OCI-LY1 (cell line): Measurements from ENCODE around the gene CHP2.

Source experiments
- H2AFZ ChIP-seq: fragments of 200-600 bp; sonication (generic), shearing (Covaris generic); 2 replicates; pipeline ENCODE4 v1.6.0; 2014; ENCODE audit warnings: antibody characterized with exemption, mild to moderate bottlenecking, low read length
- H3F3A ChIP-seq: fragments of 200-600 bp; sonication (generic), shearing (Covaris generic); 2 replicates; pipeline ENCODE4 v1.6.0; 2014; ENCODE audit warnings: mild to moderate bottlenecking, antibody characterized with exemption, low read length, moderate library complexity; ENCODE audit not compliant: insufficient read depth
- H3K27ac ChIP-seq: fragments of 200-600 bp; sonication (generic); 2 replicates; pipeline ENCODE4 v1.5.1; 2014; ENCODE audit warnings: low read length, mixed run types, mild to moderate bottlenecking, low read depth; ENCODE audit not compliant: poor library complexity, severe bottlenecking
- H3K27me3 ChIP-seq: fragments of 200-600 bp; sonication (generic); 2 replicates; pipeline ENCODE4 v1.6.0; 2014; ENCODE audit warnings: antibody characterized with exemption, mild to moderate bottlenecking, low read length, moderate library complexity; ENCODE audit not compliant: insufficient read depth
- H3K36me3 ChIP-seq: fragments of 200-600 bp; sonication (generic); 2 replicates; pipeline ENCODE4 v1.6.1; 2014; ENCODE audit warnings: mild to moderate bottlenecking, antibody characterized with exemption, low read length, moderate library complexity, mixed read lengths; ENCODE audit not compliant: insufficient read depth
- H3K4me1 ChIP-seq: fragments of 200-600 bp; sonication (generic); 2 replicates; pipeline ENCODE4 v1.5.1; 2014; ENCODE audit warnings: mild to moderate bottlenecking, low read length, moderate library complexity; ENCODE audit not compliant: insufficient read depth, severe bottlenecking
- H3K4me2 ChIP-seq: fragments of 200-600 bp; sonication (generic), shearing (Covaris generic); 2 replicates; pipeline ENCODE4 v1.6.1; 2014; ENCODE audit warnings: low read length
- H3K4me3 ChIP-seq: fragments of 200-600 bp; sonication (generic); 2 replicates; pipeline ENCODE4 v1.5.1; 2014; ENCODE audit warnings: low read length, low read depth, mild to moderate bottlenecking, mixed read lengths; ENCODE audit not compliant: poor library complexity, severe bottlenecking
- H3K79me2 ChIP-seq: fragments of 200-600 bp; shearing (Covaris generic); 2 replicates; pipeline ENCODE4 v1.6.1; 2016; ENCODE audit warnings: mixed run types, low read length, mixed read lengths; ENCODE audit not compliant: insufficient read depth
- H3K9ac ChIP-seq: fragments of 200-600 bp; sonication (generic), shearing (Covaris generic); 2 replicates; pipeline ENCODE4 v1.6.1; 2014; ENCODE audit warnings: mild to moderate bottlenecking, low read length, mixed read lengths
- H3K9me2 ChIP-seq: fragments of 200-600 bp; sonication (generic), shearing (Covaris generic); 2 replicates; pipeline ENCODE4 v1.6.1; 2014; ENCODE audit warnings: low read depth, mild to moderate bottlenecking, low read length, mixed read lengths
- H3K9me3 ChIP-seq: fragments of 200-600 bp; shearing (Covaris generic); 2 replicates; pipeline ENCODE4 v1.6.1; 2014; ENCODE audit warnings: low read length, mixed read lengths
- H4K20me1 ChIP-seq: fragments of 200-600 bp; sonication (generic), shearing (Covaris generic); 2 replicates; pipeline ENCODE4 v1.6.0; 2016; ENCODE audit warnings: mild to moderate bottlenecking, low read length; ENCODE audit not compliant: insufficient read depth
- CTCF ChIP-seq: fragments of 200-600 bp; sonication (generic), shearing (Covaris generic); IDR thresholded peaks from 2 replicates; pipeline ENCODE4 v1.5.1; 2017; ENCODE audit warnings: mild to moderate bottlenecking, antibody characterized with exemption, low read length, moderate library complexity, mixed read lengths
- EZH2 ChIP-seq: fragments of 200-600 bp; sonication (generic), shearing (Covaris generic); IDR thresholded peaks from 2 replicates; pipeline ENCODE4 v1.8.0; 2017; ENCODE audit warnings: borderline replicate concordance, mixed run types, mild to moderate bottlenecking, antibody characterized with exemption, low read length, moderate library complexity, mixed read lengths

Gene CHP2

GRCh38 chr16:23765933-23766332 lies 11.1 kb downstream of the CHP2 start:
- Histone ChIP-seq H3K79me2 (no peaks in the 10 kb centered on the region), H3K9me3 (no peaks in the 10 kb centered on the region), H3K4me3 (no peak overlapping the region), H3K27ac (no peak overlapping the region), H2AFZ (no peak overlapping the region), H3K36me3 (no peaks in the 10 kb centered on the region), H4K20me1 (no peaks in the 10 kb centered on the region), H3K9me2 (no peaks in the 10 kb centered on the region), H3F3A (no peaks in the 10 kb centered on the region), H3K9ac (no peak overlapping the region), H3K4me1 (no peaks in the 10 kb centered on the region), H3K4me2 (no peak overlapping the region), H3K27me3 (peaks cover 6% of the 10 kb centered on the region; the same call in 1 of the 2 replicates)
- TF ChIP-seq CTCF (no peak), EZH2 (no peak)

- Histone ChIP-seq H4K20me1 (no peaks in the 10 kb centered on the region), H3K9me3 (no peaks in the 10 kb centered on the region), H3K9ac (no peak overlapping the region), H2AFZ (no peak overlapping the region), H3K79me2 (no peaks in the 10 kb centered on the region), H3K27me3 (0 out of 2 replicates have a peak, but pooled peaks cover 6% of the 10 kb centered on the region), H3F3A (no peaks in the 10 kb centered on the region), H3K9me2 (no peaks in the 10 kb centered on the region), H3K36me3 (no peaks in the 10 kb centered on the region), H3K4me3 (no peak overlapping the region), H3K27ac (no peak overlapping the region), H3K4me1 (no peaks in the 10 kb centered on the region), H3K4me2 (no peak overlapping the region)
- TF ChIP-seq CTCF (no peak), EZH2 (no peak)
These were observed 13.8 kb downstream of the CHP2 start for GRCh38 chr16:23768581-23768980.

GRCh38 chr16:23771027-23771426 lies 16.2 kb downstream of the CHP2 start:
- no peaks in the 10 kb centered on the region for H3K9me3 ChIP-seq
- no peaks in the 10 kb centered on the region for H3F3A ChIP-seq
- no peaks in the 10 kb centered on the region for H3K4me1 ChIP-seq
- H3K79me2 ChIP-seq, result no peaks in the 10 kb centered on the region
- 0 out of 2 replicates have a peak, but pooled peaks cover under 1% of the 10 kb centered on the region for H3K27me3 ChIP-seq
- no peak overlapping the region for H3K27ac ChIP-seq
- H3K4me2 ChIP-seq, result no peak overlapping the region
- no peaks in the 10 kb centered on the region for H3K36me3 ChIP-seq
- no peak for TF ChIP-seq EZH2
- TF ChIP-seq CTCF, result no peak
- no peak overlapping the region for H2AFZ ChIP-seq
- H3K4me3 ChIP-seq, result no peak overlapping the region
- no peak overlapping the region for H3K9ac ChIP-seq
- H4K20me1 ChIP-seq, result no peaks in the 10 kb centered on the region
- no peaks in the 10 kb centered on the region for H3K9me2 ChIP-seq
